Erythroblast (primary cell): ENCODE data around the gene MTX2.

ENCODE experiments used
- DNase-seq, 2 experiments: peaks; one replicate each; lab custom pipeline; 2025; lab: John Stamatoyannopoulos, UW
- GATA1 ChIP-seq: IDR thresholded peaks from 2 replicates; pipeline ENCODE4 v1.6.1; 2011; ENCODE audit warnings: low read depth, mild to moderate bottlenecking, control low read depth, low read length, moderate library complexity
- POLR2A ChIP-seq: IDR thresholded peaks from 2 replicates; pipeline ENCODE4 v1.6.1; 2011; ENCODE audit warnings: mild to moderate bottlenecking, low read length

The MTX2 gene

GRCh38 chr2:176269319-176270099, at the start of gene MTX2:
Gene MTX2, plus strand, starts transcription at chr2:176269442. Its CDS starts 188 bp downstream, at chr2:176269630.
- TF ChIP-seq POLR2A (peak; percentile 79), GATA1 (no peak)
- peak; percentile 85 to 87 for DNase-seq

GRCh38 chr2:176227874-176228273, 41.4 kb upstream of the MTX2 start:
- TF ChIP-seq POLR2A (no peak), GATA1 (no peak)
- DNase-seq: no peak

- TF ChIP-seq GATA1: no peak
- DNase-seq: no peak
Observed at GRCh38 chr2:176234156-176234555, 35.1 kb upstream of the MTX2 start.

DNA sequence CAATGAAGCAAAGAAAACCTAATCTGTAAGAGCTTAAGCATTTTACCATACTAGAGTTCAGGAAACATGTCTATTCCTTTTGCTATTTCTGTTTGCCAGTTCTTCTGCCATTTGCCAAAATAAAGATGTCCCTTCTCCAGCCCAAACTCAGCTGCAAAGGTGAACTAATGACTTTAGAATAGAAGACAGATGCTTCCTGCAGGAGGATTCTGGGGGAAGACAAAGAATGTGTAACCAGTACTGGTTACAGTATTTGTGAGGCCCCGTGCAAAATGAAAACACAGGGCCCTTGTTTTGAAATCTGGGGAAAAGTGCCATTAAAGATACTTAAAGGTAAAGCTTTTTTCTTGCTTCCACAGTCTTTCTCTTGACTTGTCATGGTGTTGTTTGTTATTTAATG, 34.3 kb upstream of the MTX2 start:
- DNase-seq: no peak
- TF ChIP-seq GATA1 (no peak), POLR2A (no peak)

GRCh38 chr2:176237456-176237855, 31.8 kb upstream of the MTX2 start:
- no peak for DNase-seq
- TF ChIP-seq GATA1 (no peak), POLR2A (no peak)

DNA sequence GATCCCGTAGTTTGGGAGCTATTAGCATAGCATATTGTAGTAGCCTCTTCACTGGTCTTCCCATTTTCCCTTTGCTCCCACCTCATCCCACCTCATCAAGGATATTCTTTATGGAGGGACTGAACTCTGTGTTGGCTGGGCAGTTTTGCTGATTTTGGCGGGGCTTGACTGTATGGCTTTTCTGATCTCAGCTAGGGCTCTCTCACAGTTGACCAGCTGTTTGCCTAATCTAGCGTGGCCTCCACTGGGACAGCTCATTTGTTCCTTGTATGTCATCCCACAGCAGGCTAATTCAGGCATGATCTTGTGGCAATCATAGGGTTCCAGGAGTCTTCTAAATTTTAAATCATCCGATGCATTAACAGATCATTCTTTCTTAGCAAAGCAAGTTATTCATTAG, 30.2 kb upstream of the MTX2 start:
- no peak for DNase-seq
- TF ChIP-seq POLR2A (no peak), GATA1 (no peak)

GRCh38 chr2:176240301-176240700, 28.9 kb upstream of the MTX2 start:
- no peak for DNase-seq
- TF ChIP-seq GATA1: no peak

- TF ChIP-seq POLR2A (no peak), GATA1 (no peak)
- no peak for DNase-seq
Observed at GRCh38 chr2:176242276-176242675, 27.0 kb upstream of the MTX2 start.

- no peak for TF ChIP-seq POLR2A
- TF ChIP-seq GATA1: no peak
- no peak for DNase-seq
Observed at GRCh38 chr2:176246331-176246730, 22.9 kb upstream of the MTX2 start.

GRCh38 chr2:176247859-176248258, 21.4 kb upstream of the MTX2 start:
- no peak for DNase-seq
- TF ChIP-seq POLR2A (no peak), GATA1 (no peak)

DNA sequence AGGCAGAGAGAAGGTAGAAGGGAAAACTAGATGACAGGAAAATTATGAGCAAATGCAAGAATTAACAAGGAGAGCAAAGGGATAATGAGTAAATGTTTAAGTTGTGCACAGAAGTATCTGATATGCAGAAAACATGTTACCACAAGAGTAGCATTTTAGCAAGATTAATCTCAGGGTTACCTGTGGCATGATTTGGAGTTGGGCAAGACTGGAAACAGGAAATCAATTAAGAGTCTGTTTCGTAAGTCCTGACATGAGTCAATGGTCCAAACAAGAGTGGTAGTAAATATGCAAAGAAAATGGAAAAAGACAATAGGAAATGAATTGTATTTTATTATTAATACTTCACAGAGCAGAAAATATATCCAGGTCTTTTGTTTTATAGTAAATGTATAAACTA, 17.3 kb upstream of the MTX2 start:
- no peak for TF ChIP-seq GATA1
- TF ChIP-seq POLR2A: no peak
- no peak for DNase-seq

DNA sequence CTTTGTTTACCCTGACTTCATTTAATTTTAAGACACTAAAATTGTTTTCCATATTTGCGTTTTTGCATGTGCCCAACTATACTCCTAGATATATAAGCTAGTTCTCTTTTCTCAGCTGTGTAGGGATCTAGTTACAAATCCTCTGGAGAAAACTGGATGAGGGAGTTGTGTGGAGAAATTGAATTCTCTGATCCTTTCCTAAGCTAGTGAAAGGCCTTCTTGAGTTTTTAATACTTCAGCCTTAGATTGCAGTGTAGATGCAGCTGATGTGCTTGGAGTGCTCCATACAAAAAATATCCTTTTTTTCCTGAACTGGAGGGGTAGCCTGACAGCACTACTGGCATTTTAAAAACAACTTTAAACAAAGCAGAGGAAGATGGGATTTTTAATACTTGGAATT, 8.6 kb upstream of the MTX2 start:
- DNase-seq: no peak
- no peak for TF ChIP-seq GATA1
- no peak for TF ChIP-seq POLR2A

DNA sequence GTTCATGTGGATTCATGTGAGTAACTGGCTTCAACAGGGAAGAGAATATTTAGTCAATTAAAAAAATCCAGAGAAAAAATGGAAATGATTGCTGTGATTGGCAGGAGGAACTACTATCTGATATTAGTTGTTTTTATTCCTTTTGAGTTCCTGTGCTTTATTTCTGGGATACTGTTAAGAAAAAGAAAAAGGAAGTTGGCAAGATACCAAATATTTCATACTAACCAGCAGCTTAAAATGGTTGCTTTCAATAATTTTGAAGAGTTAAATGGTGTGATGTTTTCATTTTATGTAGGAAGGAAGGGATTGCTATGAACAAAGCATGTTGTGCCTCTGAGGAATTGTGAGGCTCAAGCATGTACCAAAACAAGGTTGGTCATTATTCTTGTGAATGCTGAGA, 8.1 kb upstream of the MTX2 start:
- TF ChIP-seq GATA1: no peak
- TF ChIP-seq POLR2A: no peak
- no peak for DNase-seq

- TF ChIP-seq GATA1 (no peak), POLR2A (no peak)
Observed at GRCh38 chr2:176268976-176269318, 295 bp upstream of the MTX2 start.

GRCh38 chr2:176270100-176270750, 983 bp downstream of the MTX2 start:
- no peak for DNase-seq
- TF ChIP-seq GATA1 (no peak), POLR2A (no peak)

More at GRCh38 chr2:176268976-176269318, 295 bp upstream of the MTX2 start:
- DNase-seq: no peak
